HCT116 (cell line): Measurements from ENCODE around the gene SLC41A2. TPM values are rescaled to one million over a fixed set of nuclear protein-coding genes. Genes with fewer than 3 reads are reported as not detected.

Experiments used
- ATAC-seq: fragments of 200-7000 bp; cut with Tn5 transposase; 2 replicates; pipeline ENCODE4 v1.9.1; 2020; ENCODE audit warnings: mild to moderate bottlenecking, moderate library complexity
- BruUV-seq: library from RNA; stranded (reverse); fragments of 400-500 nt; replicated peaks from 2 replicates; lab custom pipeline; 2021; lab: Mats Ljungman, UMichigan
- CTCF ChIA-PET: fragments of 300-600 bp; sonication (Branson Sonifier 250); formaldehyde crosslinking; loops from one replicate; lab custom pipeline; 2021; ENCODE audit warnings: antibody characterized with exemption; lab: Charles Lee
- POLR2A ChIA-PET: fragments of 300-600, 350-600 bp; sonication (Branson Sonifier 250); formaldehyde crosslinking; loops from one replicate; lab custom pipeline; 2021; ENCODE audit warnings: antibody characterized with exemption; lab: Charles Lee
- RAD21 ChIA-PET, 2 experiments: fragments of 300-600 bp; sonication (Branson Sonifier 250); formaldehyde crosslinking; loops; one replicate each; lab custom pipeline; 2023; ENCODE audit warnings: low total read pairs in 2 of 2; ENCODE audit not compliant: uncharacterized antibody in 2 of 2, unreplicated experiment in 2 of 2, low non-redundant PET in 1 of 2; lab: Charles Lee
- DNase-seq: peaks from one replicate; pipeline ENCODE4 v3.0.0-alpha.2; 2010; ENCODE audit warnings: low read depth, low spot score
- H2AFZ ChIP-seq: fragments of 200-600 bp; shearing (Covaris generic), sonication (generic); 2 replicates; pipeline ENCODE4 v1.6.1; 2017; ENCODE audit warnings: low read depth, mixed run types, mixed read lengths, antibody characterized with exemption, low read length; ENCODE audit not compliant: poor library complexity, severe bottlenecking
- H3K27ac ChIP-seq: 2 replicates; pipeline ENCODE4 v1.5.1; 2012; ENCODE audit warnings: low read depth, low read length
- H3K27me3 ChIP-seq: fragments of 200-600 bp; sonication (generic); 2 replicates; pipeline ENCODE4 v1.6.1; 2016; ENCODE audit warnings: mixed run types, low read length, mixed read lengths; ENCODE audit not compliant: insufficient read depth
- H3K36me3 ChIP-seq, 2 experiments: fragments of 200-500 bp in 1 of 2; fragments of 200-600 bp in 1 of 2; sonication (Bioruptor generic) in 1 of 2; sonication (generic) in 1 of 2; 2 replicates each; pipeline versions ENCODE4 v1.5.1 to v1.6.1; 2014 to 2016; ENCODE audit warnings: low read length in 2 of 2, inconsistent platforms in 1 of 2, mixed read lengths in 1 of 2, mixed run types in 1 of 2; ENCODE audit not compliant: insufficient read depth in 2 of 2, control insufficient read depth in 1 of 2
- H3K4me1 ChIP-seq, 2 experiments: fragments of 200-600 bp in 1 of 2; sonication (generic) in 1 of 2; 2 replicates each; pipeline versions ENCODE4 v1.5.1 to v1.6.1; 2012 to 2017; ENCODE audit warnings: low read length in 2 of 2, inconsistent platforms in 1 of 2, mild to moderate bottlenecking in 1 of 2, mixed read lengths in 1 of 2, mixed run types in 1 of 2, moderate library complexity in 1 of 2; ENCODE audit not compliant: insufficient read depth in 2 of 2, control insufficient read depth in 1 of 2
- H3K4me2 ChIP-seq: fragments of 200-600 bp; sonication (generic); 2 replicates; pipeline ENCODE4 v1.6.1; 2017; ENCODE audit warnings: mixed run types, low read length, mixed read lengths
- H3K4me3 ChIP-seq, 2 experiments: fragments of 200-600 bp in 1 of 2; sonication (generic) in 1 of 2; replicated peaks in 1 of 2; 2 replicates each; pipeline ENCODE4 v1.5.1; 2011 to 2016; ENCODE audit warnings: low read length in 2 of 2, control low read depth in 1 of 2, low read depth in 1 of 2, mild to moderate bottlenecking in 1 of 2, mixed read lengths in 1 of 2, mixed run types in 1 of 2
- H3K79me2 ChIP-seq: fragments of 200-600 bp; sonication (generic); 2 replicates; pipeline ENCODE4 v1.6.1; 2017; ENCODE audit warnings: mild to moderate bottlenecking, mixed run types, low read length, moderate library complexity, mixed read lengths; ENCODE audit not compliant: insufficient read depth
- H3K9ac ChIP-seq: fragments of 200-600 bp; sonication (generic); 2 replicates; pipeline ENCODE4 v1.6.1; 2016; ENCODE audit warnings: low read length, mixed read lengths
- H3K9me2 ChIP-seq: fragments of 200-600 bp; sonication (generic), shearing (Covaris generic); 2 replicates; pipeline ENCODE4 v1.6.1; 2017; ENCODE audit warnings: mixed run types, mild to moderate bottlenecking, moderate library complexity; ENCODE audit not compliant: insufficient read depth
- H3K9me3 ChIP-seq, 2 experiments: fragments of 200-500 bp in 1 of 2; fragments of 200-600 bp in 1 of 2; sonication (Bioruptor generic) in 1 of 2; sonication (generic) in 1 of 2; 2 replicates each; pipeline ENCODE4 v1.6.1; 2014 to 2017; ENCODE audit warnings: low read length in 2 of 2, mixed read lengths in 2 of 2, inconsistent platforms in 1 of 2, low read depth in 1 of 2, mild to moderate bottlenecking in 1 of 2, mixed run types in 1 of 2, moderate library complexity in 1 of 2; ENCODE audit not compliant: control insufficient read depth in 1 of 2, insufficient read depth in 1 of 2
- H4K20me1 ChIP-seq: fragments of 200-600 bp; sonication (generic), shearing (Covaris generic); 2 replicates; pipeline ENCODE4 v1.6.1; 2017; ENCODE audit warnings: mixed run types, mild to moderate bottlenecking, moderate library complexity; ENCODE audit not compliant: insufficient read depth
- EGR1 ChIP-seq: IDR thresholded peaks from 2 replicates; pipeline ENCODE4 v1.6.1; 2012; ENCODE audit warnings: low read depth
- EZH2phosphoT487 ChIP-seq: fragments of 200-600 bp; IDR thresholded peaks from 2 replicates; pipeline ENCODE4 v1.6.1; 2018; ENCODE audit warnings: antibody characterized with exemption, borderline replicate concordance
- POLR2AphosphoS5 ChIP-seq: IDR thresholded peaks from 2 replicates; pipeline ENCODE4 v1.6.1; 2011; ENCODE audit warnings: mild to moderate bottlenecking, low read depth, low read length, moderate library complexity
- SP1 ChIP-seq: IDR thresholded peaks from 2 replicates; pipeline ENCODE4 v1.6.1; 2012; ENCODE audit warnings: low read depth
- YY1 ChIP-seq: IDR thresholded peaks from 2 replicates; pipeline ENCODE4 v1.6.1; 2011; ENCODE audit warnings: low read length, low read depth, moderate library complexity, mild to moderate bottlenecking; ENCODE audit not compliant: insufficient replicate concordance; ENCODE audit errors: extremely low read depth
- ZFX ChIP-seq: fragments of 450-650 bp; IDR thresholded peaks from 2 replicates; pipeline ENCODE4 v1.6.1; 2017
- intact Hi-C: fragments of 100-400 bp; cut with micrococcal nuclease; formaldehyde crosslinking; loops from 2 replicates; pipeline ENCODE4 v1.10.0; 2022
- total RNA-seq: library from RNA; stranded (reverse); gene quantifications from one replicate; pipeline ENCODE4 v1.2.1, GENCODE V29; 2021; ENCODE audit not compliant: unreplicated experiment
- TF ChIP-seq, protein P1 (sequence below), 3 experiments: fragments of 200-600 bp in 1 of 3; sonication (generic) in 1 of 3; IDR thresholded peaks in 2 of 3; conservative IDR thresholded peaks in 1 of 3; 2 replicates each; pipeline ENCODE4 v1.5.1; 2012 to 2017; ENCODE audit warnings: low read depth in 2 of 3, low read length in 2 of 3, antibody characterized with exemption in 1 of 3, borderline replicate concordance in 1 of 3, control low read depth in 1 of 3, mild to moderate bottlenecking in 1 of 3, mixed read lengths in 1 of 3, mixed run types in 1 of 3, moderate library complexity in 1 of 3; ENCODE audit not compliant: insufficient read depth in 1 of 3
- TF ChIP-seq, protein P2 (sequence below): IDR thresholded peaks from 2 replicates; pipeline ENCODE4 v1.6.1; 2012

Gene SLC41A2
- total RNA-seq, 1 experiment from 2014 or later: 12.5 TPM

DNA sequence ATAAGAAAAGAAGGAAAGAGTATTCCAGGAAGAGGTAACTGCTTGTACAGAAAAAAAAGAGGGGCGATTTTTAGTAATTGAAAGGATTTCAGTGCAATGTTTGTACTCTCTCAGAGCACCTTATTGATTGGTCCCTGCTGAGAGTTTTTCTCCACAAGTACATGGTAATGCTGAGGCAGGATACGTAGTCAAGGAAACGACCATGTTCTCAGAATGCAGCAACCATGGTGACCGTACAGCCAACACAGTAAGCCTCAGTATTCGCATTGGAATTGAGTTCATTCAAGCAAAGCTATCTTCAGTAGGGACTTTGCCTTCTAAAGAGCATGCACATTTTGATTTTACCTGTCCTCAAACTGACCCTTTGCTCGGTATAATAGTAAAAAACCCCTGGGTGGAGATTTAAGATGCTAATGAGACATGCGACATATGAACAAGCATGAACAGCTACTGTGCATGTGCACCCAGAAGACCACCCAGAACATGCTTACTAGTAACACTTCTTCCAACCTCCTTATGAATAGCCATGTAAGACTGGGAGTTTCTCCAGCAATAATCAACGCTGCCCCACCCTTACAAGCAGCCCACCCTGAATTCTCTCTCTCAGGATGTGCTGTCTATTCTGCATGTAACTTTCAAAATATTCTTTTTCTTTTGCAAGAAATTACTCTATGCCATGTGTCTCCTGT lies 6.2 kb upstream of the SLC41A2 start:
- TF ChIP-seq EZH2phosphoT487: no peak
- TF ChIP-seq, protein P1, sequence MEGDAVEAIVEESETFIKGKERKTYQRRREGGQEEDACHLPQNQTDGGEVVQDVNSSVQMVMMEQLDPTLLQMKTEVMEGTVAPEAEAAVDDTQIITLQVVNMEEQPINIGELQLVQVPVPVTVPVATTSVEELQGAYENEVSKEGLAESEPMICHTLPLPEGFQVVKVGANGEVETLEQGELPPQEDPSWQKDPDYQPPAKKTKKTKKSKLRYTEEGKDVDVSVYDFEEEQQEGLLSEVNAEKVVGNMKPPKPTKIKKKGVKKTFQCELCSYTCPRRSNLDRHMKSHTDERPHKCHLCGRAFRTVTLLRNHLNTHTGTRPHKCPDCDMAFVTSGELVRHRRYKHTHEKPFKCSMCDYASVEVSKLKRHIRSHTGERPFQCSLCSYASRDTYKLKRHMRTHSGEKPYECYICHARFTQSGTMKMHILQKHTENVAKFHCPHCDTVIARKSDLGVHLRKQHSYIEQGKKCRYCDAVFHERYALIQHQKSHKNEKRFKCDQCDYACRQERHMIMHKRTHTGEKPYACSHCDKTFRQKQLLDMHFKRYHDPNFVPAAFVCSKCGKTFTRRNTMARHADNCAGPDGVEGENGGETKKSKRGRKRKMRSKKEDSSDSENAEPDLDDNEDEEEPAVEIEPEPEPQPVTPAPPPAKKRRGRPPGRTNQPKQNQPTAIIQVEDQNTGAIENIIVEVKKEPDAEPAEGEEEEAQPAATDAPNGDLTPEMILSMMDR (IDR thresholded peaks at IDR 0.05 in 2 of 3, conservative IDR thresholded peaks at IDR 0.05 in 1 of 3; ENCODE audit: borderline replicate concordance in 1 of 3, insufficient read depth in 1 of 3, low read depth in 2 of 3, low read length in 2 of 3): no peak
- TF ChIP-seq, protein P2, sequence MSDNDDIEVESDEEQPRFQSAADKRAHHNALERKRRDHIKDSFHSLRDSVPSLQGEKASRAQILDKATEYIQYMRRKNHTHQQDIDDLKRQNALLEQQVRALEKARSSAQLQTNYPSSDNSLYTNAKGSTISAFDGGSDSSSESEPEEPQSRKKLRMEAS: no peak
- TF ChIP-seq YY1: no peak
- no peak for TF ChIP-seq SP1
- no peak for TF ChIP-seq ZFX
- TF ChIP-seq EGR1: no peak
- TF ChIP-seq POLR2AphosphoS5: no peak

More for the DNA sequence above, 6.2 kb upstream of the SLC41A2 start:
- H4K20me1 ChIP-seq: no peaks in the 10 kb centered on the region
- ChIA-PET CTCF (no interaction called here), POLR2A (no interaction called here), RAD21 (no interaction called here)
- DNase-seq: no peak
- H3K4me1 ChIP-seq: peaks cover 9 to 11% of the 10 kb centered on the region in 2 experiments
- no peaks in the 10 kb centered on the region for H3K27me3 ChIP-seq
- H3K9me3 ChIP-seq: no peaks in the 10 kb centered on the region
- BruUV-seq: no TSS peak
- H3K9me2 ChIP-seq: no peaks in the 10 kb centered on the region
- intact Hi-C loops: no loop called here
- H3K27ac ChIP-seq: no peak overlapping the region
- no peaks in the 10 kb centered on the region for H3K36me3 ChIP-seq
- H3K4me3 ChIP-seq: no peak overlapping the region
- ATAC-seq: no peak
- no peak overlapping the region for H3K4me2 ChIP-seq
- H2AFZ ChIP-seq: no peak overlapping the region
- no peak overlapping the region for H3K9ac ChIP-seq
- H3K79me2 ChIP-seq: no peaks in the 10 kb centered on the region
